HG03571 (cell line): ENCODE measurements around the gene CLDN10.
"Not testable (repeated sequence)": the region's sequence is repeated elsewhere in the genome, so short reads cannot be mapped to it uniquely, and the experiment has no call there.

ENCODE experiments used
- ATAC-seq: cut with Tn5 transposase; IDR thresholded peaks from one replicate; pipeline ENCODE4 v1.9.1; 2021; ENCODE audit not compliant: unreplicated experiment

Gene CLDN10

GRCh38 chr13:95540888-95541287, 11.6 kb upstream of the CLDN10 start:
- no peak for ATAC-seq

- ATAC-seq, result no peak
Observed at GRCh38 chr13:95541308-95541707, 11.2 kb upstream of the CLDN10 start.

- no peak for ATAC-seq
Observed at GRCh38 chr13:95541911-95542474, 10.5 kb upstream of the CLDN10 start.

GRCh38 chr13:95544293-95544692, 8.2 kb upstream of the CLDN10 start:
- no peak for ATAC-seq

GRCh38 chr13:95546919-95547318, 5.6 kb upstream of the CLDN10 start:
- no peak for ATAC-seq

GRCh38 chr13:95547531-95548167, 4.9 kb upstream of the CLDN10 start:
- ATAC-seq, result no peak

- no peak for ATAC-seq
Observed at GRCh38 chr13:95552208-95552538, 347 bp upstream of the CLDN10 start.

GRCh38 chr13:95553581-95554385, 1.3 kb downstream of the CLDN10 start:
- no peak for ATAC-seq

- no peak for ATAC-seq
Observed at GRCh38 chr13:95557013-95557412, 4.5 kb downstream of the CLDN10 start.

GRCh38 chr13:95559100-95559499, 6.6 kb downstream of the CLDN10 start:
- ATAC-seq, result no peak

- no peak for ATAC-seq
Observed at GRCh38 chr13:95560387-95560786, 7.9 kb downstream of the CLDN10 start.

- ATAC-seq, result no peak
Observed at GRCh38 chr13:95564091-95564490, 11.6 kb downstream of the CLDN10 start.

- ATAC-seq, result no peak
Observed at GRCh38 chr13:95564733-95565291, 12.3 kb downstream of the CLDN10 start.

- ATAC-seq, result not testable (repeated sequence)
Observed at GRCh38 chr13:95565758-95566157, 13.2 kb downstream of the CLDN10 start.

GRCh38 chr13:95568131-95568530, 15.6 kb downstream of the CLDN10 start:
- no peak for ATAC-seq

- ATAC-seq, result no peak
Observed at GRCh38 chr13:95570016-95570415, 17.5 kb downstream of the CLDN10 start.

- ATAC-seq, result no peak
Observed at GRCh38 chr13:95571941-95572340, 19.4 kb downstream of the CLDN10 start.

GRCh38 chr13:95573221-95573620, 20.7 kb downstream of the CLDN10 start:
- ATAC-seq, result no peak

GRCh38 chr13:95579303-95579702, 26.8 kb downstream of the CLDN10 start:
- peak; percentile 69 for ATAC-seq

GRCh38 chr13:95585867-95586266, 33.3 kb downstream of the CLDN10 start:
- ATAC-seq, result no peak

GRCh38 chr13:95588134-95588533, 35.6 kb downstream of the CLDN10 start:
- no peak for ATAC-seq

GRCh38 chr13:95588721-95589120, 36.2 kb downstream of the CLDN10 start:
- no peak for ATAC-seq
